NK-92 (cell line): ENCODE data around the gene INTS3.

Source experiments
- DNase-seq: peaks from one replicate; lab custom pipeline; 2025; ENCODE audit not compliant: unreplicated experiment; lab: John Stamatoyannopoulos, UW

The INTS3 gene, protein sequence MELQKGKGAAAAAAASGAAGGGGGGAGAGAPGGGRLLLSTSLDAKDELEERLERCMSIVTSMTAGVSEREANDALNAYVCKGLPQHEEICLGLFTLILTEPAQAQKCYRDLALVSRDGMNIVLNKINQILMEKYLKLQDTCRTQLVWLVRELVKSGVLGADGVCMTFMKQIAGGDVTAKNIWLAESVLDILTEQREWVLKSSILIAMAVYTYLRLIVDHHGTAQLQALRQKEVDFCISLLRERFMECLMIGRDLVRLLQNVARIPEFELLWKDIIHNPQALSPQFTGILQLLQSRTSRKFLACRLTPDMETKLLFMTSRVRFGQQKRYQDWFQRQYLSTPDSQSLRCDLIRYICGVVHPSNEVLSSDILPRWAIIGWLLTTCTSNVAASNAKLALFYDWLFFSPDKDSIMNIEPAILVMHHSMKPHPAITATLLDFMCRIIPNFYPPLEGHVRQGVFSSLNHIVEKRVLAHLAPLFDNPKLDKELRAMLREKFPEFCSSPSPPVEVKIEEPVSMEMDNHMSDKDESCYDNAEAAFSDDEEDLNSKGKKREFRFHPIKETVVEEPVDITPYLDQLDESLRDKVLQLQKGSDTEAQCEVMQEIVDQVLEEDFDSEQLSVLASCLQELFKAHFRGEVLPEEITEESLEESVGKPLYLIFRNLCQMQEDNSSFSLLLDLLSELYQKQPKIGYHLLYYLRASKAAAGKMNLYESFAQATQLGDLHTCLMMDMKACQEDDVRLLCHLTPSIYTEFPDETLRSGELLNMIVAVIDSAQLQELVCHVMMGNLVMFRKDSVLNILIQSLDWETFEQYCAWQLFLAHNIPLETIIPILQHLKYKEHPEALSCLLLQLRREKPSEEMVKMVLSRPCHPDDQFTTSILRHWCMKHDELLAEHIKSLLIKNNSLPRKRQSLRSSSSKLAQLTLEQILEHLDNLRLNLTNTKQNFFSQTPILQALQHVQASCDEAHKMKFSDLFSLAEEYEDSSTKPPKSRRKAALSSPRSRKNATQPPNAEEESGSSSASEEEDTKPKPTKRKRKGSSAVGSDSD

DNA sequence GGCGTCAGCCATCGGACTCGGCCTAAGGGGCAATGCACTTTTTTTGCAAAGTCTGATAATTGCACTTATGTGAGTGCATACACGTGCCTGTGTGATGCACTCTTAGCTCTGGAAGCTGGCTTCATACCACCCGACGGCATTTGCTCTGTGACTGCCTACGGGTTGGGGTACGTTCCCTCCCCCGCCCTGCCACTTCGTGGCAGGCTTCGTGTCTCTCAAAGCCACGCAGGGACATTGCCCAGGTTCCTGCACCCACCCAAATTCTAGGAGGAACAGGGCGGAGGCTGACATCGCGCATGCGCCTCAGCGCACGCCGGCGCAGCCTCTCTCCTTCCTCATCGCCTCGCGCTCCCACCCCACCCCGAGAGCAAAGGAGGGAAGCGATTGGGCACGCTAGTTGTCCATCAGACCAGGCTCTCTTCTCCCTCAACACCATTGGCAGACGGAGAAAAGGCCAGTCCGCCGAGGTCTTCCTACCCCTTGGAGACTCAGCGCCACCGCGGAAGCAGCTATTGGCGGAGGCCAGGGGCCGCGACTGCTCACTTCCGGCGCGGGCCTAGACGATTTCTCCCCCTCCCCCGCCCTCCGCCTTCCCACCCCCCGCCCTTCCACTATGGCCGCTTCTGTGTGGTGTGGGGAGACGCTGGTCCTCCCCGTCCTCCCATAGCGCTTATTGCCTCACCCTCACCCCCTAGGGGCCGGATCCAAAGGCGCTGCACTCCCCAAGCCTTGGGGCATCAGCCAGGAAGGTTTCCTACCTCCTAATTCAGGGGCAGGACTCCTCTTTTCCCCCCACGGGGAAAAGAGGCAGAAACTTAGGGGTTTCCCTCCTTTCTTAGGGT is at the start of gene INTS3:
Gene INTS3, plus strand, starts transcription at position 588 of the 842 bp plus-strand sequence. CDS start 585 bp downstream, outside the sequence.
- DNase-seq: peak; percentile 97

DNA sequence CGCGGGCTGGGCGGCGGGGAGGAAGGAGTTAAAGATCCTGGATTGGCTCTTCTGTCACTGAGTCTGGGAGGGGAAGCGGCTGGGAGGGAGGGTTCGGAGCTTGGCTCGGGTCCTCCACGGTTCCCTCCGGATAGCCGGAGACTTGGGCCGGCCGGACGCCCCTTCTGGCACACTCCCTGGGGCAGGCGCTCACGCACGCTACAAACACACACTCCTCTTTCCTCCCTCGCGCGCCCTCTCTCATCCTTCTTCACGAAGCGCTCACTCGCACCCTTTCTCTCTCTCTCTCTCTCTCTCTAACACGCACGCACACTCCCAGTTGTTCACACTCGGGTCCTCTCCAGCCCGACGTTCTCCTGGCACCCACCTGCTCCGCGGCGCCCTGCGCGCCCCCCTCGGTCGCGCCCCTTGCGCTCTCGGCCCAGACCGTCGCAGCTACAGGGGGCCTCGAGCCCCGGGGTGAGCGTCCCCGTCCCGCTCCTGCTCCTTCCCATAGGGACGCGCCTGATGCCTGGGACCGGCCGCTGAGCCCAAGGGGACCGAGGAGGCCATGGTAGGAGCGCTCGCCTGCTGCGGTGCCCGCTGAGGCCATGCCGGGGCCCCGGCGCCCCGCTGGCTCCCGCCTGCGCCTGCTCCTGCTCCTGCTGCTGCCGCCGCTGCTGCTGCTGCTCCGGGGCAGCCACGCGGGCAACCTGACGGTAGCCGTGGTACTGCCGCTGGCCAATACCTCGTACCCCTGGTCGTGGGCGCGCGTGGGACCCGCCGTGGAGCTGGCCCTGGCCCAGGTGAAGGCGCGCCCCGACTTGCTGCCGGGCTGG is 49.1 kb upstream of the INTS3 start, which contains the start of gene NPR1:
Gene NPR1, plus strand, starts transcription at position 170 of the 818 bp plus-strand sequence. Its CDS starts 421 bp downstream, at position 591.
- no peak for DNase-seq

DNA sequence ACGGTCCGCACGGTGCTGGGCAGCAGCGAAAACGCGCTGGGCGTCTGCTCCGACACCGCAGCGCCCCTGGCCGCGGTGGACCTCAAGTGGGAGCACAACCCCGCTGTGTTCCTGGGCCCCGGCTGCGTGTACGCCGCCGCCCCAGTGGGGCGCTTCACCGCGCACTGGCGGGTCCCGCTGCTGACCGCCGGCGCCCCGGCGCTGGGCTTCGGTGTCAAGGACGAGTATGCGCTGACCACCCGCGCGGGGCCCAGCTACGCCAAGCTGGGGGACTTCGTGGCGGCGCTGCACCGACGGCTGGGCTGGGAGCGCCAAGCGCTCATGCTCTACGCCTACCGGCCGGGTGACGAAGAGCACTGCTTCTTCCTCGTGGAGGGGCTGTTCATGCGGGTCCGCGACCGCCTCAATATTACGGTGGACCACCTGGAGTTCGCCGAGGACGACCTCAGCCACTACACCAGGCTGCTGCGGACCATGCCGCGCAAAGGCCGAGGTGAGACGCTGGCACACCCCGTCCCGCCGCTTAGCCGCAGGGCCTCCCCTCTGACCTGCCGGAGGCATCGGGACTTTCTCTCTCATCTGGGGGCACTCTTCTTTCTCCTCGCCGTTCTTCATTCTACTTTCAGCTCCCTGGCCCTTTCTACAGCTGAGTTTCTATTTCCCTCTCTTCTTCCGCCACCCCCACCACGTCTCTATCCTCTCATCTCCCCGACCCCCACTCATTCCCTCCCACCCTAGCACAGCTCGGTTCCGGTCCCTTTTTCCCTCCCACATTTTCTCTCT is 48.3 kb upstream of the INTS3 start:
- no peak for DNase-seq

DNA sequence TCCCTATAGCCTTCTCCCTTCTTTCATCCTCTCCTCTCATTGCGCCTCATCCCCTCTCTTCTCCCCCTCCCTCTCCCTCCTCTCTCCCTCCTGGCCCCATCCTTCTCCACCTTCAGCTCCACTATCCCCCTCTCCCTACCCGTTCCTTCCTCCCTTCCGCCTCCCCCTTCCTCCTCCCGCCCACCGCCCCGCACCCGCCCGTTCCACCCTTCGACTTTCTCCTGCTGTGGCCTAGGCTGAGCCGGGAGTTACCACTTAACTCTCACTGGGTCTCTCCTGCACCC is 47.8 kb upstream of the INTS3 start:
- no peak for DNase-seq

DNA sequence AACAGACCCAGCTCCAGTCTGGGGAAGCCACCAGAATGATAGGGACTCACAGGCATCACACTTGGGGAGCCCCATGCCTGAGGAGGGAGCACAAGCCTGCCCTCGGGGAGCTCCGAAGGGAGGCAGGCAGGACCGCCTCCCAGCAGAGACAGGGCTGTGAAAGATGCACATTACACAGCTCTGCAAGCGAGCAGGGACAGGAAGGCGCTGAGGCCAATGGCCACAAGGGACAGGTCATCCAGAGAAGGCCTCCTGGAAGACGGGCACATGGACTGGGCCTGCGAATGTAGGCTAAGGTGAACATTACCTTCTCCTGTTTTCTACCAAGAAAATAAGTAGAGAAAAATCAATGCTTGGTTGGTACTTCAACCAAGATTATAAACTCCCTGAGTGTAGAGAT is 45.1 kb upstream of the INTS3 start:
- no peak for DNase-seq

DNA sequence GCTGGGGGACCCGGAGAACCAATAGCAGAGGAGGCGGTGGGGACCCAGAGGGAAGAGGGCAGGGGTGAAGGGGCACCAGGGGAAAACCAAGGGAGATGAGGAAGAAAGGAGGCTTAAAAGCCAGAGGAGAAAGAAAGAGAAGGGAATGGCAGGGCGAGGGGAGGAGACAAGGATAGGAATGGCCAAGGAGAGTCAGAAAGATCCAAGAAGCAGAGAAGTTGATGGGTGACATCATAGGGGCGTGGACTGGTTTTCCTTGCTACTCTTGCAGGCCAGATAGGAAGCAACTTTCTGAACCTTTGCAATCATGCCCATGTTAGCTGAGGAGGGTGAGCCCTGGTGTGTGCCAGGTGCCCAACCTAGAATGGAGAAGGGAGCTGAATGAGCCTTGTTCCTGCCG is 44.0 kb upstream of the INTS3 start:
- no peak for DNase-seq

DNA sequence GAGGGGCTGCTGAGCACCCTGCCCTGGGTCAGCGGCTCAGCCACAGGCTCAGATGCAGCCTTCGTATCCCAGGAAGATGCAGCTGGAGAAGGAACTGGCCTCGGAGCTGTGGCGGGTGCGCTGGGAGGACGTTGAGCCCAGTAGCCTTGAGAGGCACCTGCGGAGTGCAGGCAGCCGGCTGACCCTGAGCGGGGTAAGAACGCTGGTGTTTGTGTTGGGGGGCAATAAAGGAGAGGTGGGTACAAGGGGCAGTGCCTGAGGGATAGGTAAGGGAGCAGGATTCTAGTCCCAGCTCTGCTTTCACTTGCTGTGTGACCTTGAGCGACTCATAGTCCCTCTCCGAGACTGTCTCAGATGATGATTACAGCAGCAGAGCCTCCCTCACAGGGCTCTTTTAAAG is 43.0 kb upstream of the INTS3 start:
- no peak for DNase-seq

DNA sequence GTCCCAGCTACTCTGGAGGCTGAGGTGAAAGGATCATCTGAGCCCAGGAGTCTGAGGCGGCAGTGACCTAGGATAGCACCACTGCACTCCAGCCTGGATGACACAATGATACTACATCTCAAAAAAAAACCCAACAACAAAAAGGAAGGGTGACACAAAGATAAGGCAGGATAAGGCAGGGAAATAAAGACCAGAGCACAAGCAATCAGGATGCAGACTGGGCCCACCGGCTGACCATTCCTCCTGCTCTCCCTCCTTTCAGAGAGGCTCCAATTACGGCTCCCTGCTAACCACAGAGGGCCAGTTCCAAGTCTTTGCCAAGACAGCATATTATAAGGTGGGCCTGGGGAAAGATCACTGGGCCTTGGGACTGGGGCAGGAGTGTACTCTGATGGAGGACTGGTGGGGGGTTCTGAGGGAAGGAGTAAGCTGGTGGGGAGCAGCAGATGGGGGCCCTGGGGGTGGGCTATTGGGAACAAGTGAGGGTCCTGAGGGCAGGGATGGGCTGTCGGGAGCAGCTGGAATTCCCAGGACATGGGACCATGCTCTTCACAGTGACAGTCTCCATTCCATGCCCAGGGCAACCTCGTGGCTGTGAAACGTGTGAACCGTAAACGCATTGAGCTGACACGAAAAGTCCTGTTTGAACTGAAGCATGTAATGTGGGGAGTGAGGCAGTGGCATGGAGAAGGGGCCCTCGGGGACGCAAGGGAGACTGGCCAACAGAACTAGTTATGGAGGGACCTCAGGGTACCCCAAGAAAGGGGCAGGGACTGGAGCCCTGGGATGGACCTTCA is 42.1 kb upstream of the INTS3 start:
- no peak for DNase-seq

DNA sequence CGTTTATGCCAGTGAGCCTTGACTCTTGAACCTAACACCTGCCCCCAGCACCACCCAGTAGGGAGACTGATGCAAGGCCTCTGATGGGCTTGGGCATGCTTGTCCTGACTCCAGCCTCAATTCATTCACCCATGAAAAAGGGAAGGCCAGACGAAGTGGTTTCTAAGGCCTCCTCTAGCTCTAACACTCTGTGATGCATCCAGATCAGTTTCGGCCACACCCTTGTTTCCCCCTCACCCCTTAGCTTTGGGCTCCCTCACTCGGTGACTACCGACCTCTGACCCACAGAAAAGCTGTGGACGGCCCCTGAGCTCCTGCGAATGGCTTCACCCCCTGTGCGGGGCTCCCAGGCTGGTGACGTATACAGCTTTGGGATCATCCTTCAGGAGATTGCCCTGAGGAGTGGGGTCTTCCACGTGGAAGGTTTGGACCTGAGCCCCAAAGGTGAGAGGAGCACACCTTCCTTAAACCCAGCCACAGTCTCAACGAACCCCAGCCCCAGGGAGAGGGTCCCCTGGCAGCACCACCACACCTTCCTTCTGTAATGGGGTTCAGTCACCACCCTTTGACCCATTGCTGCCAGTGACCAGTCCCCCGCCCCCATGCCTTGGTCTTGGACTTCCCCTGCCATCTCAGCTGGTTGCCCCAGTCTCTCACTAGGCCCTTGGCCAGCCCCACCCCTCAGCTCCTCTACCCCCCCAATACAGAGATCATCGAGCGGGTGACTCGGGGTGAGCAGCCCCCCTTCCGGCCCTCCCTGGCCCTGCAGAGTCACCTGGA is 40.3 kb upstream of the INTS3 start:
- DNase-seq: no peak

DNA sequence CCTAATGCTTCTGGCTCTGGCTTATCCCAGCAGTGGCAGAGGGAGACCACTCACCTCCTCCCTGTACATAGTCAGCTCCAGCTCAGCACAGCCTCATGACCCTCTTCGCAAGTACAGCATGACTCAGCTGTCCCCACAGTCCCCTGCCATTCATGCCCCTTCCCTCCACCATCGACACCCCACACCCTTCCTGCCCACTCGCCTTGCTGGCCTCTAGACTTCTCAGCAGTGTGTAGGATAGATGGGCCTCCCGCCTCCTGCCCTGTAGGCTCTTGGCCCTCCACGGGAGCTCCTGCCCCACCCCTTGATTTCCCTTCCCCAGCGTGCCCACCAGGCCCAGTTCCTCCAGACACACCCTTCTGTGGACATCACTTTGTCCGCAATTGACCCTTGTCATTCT is 39.6 kb upstream of the INTS3 start:
- no peak for DNase-seq

DNA sequence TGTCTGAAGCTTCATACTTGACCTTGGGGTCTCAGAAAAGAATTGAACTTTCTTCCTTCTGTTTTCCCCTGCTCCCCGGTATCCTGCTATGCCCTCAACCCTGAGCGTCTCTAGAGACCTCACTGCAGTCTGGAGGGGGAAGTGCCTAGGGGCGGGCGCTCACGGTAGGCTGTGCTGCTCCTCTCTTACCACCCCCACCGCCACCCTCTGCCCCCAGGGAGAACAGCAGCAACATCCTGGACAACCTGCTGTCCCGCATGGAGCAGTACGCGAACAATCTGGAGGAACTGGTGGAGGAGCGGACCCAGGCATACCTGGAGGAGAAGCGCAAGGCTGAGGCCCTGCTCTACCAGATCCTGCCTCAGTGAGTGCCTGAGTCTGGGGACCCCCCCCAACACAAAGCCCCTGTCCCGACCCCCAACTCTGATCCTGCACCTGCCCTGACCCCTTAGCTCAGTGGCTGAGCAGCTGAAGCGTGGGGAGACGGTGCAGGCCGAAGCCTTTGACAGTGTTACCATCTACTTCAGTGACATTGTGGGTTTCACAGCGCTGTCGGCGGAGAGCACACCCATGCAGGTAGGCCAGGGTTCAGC is 39.0 kb upstream of the INTS3 start:
- no peak for DNase-seq

DNA sequence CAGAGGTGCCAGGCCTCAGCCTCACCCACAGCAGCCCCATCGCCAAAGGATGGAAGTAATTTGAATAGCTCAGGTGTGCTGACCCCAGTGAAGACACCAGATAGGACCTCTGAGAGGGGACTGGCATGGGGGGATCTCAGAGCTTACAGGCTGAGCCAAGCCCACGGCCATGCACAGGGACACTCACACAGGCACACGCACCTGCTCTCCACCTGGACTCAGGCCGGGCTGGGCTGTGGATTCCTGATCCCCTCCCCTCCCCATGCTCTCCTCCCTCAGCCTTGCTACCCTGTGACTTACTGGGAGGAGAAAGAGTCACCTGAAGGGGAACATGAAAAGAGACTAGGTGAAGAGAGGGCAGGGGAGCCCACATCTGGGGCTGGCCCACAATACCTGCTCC is 34.4 kb upstream of the INTS3 start:
- DNase-seq: no peak

DNA sequence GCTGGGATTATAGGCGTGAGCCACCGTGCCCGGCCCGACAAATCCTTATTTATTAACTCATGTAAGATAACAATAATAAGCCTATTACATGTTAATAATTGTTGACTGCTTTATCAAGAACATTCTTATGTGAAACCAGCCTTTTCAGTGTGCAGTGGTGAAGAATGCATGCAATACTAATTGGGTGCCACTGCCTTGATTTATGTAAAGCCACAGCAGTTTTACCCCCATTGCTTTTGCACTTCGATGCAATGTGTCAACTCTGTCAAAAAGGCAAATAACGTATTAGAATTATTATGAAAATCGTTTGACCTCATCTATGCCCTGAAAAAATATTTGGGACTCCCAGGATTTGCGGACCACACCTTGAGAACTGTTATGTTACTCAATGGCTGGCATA is 31.1 kb upstream of the INTS3 start:
- DNase-seq: no peak

DNA sequence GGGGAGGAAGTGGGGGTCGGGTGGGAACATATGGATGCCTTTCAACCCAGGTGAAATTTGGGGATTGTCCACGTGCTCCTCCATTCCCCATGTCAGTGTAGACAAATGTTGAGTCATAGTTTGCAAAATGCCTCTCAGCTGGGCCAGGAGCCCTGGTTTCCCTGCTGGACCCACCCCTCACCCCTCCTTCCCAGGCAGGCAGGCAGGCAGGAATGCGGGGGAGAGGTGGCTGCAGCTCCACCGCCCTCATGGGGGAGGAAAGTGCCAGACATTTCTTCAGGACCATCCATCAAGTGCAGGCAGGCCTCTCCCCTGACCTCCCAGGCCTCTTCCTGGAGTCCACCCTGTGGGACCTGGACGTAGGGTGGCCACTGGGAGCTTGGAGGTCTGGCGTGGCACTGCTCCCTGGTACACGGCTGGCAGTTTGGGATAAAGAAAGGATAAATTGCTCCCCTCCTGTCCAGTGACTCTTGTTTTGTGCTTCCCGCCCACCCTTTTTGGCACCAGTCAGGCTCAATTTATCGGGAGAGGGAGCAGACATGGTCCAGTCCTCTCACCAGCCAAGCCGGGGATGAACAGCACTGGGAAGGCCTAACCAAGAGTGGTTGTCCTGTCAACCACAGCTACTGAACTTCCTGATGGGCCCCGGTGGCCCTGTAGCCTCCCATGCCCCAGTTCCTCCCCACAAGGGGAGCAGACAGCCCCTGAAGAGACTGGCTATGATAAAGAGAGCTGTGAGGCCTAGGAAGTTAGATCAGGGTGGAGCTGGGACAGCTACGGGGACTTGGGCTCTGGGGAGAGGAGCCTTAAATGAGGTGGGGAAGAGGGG is 30.4 kb upstream of the INTS3 start:
- no peak for DNase-seq

DNA sequence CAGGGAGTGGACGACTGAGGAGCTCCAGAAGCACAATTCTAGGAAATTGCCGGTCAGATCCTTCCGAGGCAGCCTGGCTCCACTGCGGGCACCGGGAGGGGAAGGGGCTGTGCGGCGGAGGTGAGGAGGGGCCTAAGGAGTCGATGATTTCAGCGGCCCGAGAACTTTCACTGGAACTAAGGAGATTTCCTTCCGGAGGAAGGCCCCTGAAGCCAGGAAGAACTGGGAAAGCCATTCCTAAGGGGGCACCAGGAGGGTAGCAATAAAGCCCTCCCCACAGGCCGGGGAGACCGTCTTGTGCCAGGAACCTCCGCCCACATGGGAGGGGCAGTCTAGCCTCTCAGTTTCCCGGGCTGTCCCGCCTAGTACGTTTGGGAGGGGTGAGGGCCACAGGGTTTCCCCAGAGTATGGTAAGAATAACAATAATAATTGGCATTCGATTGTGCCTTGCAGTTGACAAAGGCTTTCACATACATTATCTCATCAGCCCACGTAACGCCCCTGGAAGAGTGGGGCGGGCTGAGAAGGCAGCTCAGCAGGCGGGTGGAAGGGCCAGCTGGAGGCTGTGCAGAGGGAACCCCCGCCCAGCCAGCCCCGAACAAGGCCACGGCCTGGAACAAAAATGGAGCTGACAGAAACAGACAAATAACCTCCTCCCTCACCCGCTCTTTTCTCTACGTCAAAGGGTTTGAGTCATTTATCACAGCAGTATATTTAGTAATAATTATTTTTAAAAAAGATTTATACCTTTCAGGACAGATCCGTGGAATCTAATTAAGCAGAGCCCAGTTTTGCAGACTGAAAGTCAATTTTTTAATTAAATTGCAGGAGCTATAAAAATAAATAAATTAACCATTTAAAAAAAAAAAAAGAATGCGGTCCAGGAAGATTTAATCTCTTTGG is 29.6 kb upstream of the INTS3 start:
- no peak for DNase-seq
